ENCODE results near the gene CDKAL1.

The CDKAL1 gene

DNA sequence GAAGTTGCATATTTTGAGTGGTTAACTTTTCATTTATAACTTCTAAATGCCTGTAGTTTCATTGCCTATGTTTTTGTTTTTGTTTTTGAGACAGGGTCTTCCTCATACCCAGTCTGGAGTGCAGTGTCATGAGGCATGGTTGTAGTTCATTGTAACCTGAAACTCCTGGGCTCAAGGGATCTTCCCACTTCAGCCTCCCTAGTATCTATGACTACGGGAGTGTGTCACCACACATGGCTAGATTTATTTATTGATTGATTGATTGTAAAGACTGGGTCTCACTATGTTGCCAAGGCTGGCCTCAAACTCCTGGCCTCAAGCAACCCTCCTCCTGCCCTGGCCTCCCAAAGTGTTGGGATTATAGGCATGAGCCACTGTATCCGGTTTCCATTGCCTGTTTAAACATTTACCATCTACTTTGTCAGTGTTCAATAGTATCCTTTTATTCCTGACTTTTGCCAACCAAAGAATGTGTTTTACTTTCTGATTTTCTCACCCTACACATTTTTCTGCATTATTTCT is 144.6 kb downstream of the CDKAL1 start:
- DNase-seq (ENCODE audit: low spot score), result no peak

DNA sequence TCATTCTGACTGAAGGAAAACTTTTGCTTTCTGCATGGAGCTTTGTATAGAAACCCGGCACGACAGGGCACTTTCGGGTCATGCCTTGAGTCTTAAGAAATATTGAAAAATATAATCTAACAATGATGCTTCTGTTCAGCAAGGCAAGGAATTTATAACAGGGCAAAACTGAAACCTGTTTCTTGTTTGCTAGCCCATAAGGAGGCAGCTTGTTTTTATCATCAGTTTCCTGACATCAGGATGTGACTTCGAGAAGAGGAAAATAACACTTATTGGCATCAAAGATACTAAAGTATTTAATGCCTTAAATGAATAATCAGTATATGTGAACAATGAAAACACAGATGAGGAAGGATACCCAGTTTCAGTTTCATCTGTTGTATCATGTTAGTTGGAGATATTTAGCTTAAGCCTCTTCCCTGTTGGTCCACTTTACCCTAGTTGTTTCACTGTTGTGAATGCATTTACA is 146.5 kb downstream of the CDKAL1 start:
- no peak for DNase-seq (ENCODE audit: low spot score)

DNA sequence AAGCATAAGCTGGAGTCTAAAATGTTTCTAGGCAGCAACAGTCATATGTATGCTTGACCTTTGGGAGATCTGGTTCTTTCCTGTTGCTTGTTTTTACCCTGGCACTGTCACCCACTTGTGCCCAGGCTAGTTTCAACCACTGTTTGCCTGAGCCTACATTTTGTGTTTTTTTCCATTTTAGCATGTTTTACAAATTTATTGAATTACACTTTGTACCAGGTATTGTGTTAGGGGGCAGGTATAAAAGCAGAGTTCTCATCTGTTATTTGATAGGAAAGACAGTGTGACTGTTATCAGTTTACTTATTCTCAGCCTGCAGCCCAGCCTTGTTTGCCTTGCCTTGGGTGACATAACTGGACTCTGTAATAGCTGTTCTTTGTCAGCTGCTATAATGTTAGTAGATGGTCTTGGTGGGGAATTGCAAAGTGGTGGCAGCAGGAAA is 147.0 kb downstream of the CDKAL1 start:
- peak; percentile 5 for DNase-seq (ENCODE audit: low spot score)

DNA sequence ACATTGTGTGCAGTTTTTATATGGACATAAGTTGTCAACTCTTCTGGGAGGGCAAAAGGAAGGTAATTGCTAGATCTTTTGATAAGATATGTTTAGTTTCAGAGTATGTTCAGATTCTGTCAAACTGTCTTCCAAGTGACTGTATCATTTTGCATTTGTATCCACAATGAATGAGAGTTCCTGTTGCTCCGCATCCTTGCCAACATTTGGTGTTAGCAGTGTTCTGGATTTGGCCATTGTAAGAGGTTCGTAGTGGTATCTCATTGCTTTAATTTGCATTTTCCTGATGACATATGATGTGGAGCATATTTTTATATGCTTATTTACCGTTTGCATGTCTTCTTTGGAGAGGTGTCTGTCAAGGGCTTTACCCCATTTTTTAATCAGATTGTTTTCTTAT is 150.2 kb downstream of the CDKAL1 start:
- no peak for DNase-seq (ENCODE audit: low spot score)

GRCh38 chr6:20686142-20686541 is 151.9 kb downstream of the CDKAL1 start:
- DNase-seq (ENCODE audit: low spot score), result no peak

- DNase-seq (ENCODE audit: low spot score), result no peak
Measured at GRCh38 chr6:20687494-20687893, 153.2 kb downstream of the CDKAL1 start.

DNA sequence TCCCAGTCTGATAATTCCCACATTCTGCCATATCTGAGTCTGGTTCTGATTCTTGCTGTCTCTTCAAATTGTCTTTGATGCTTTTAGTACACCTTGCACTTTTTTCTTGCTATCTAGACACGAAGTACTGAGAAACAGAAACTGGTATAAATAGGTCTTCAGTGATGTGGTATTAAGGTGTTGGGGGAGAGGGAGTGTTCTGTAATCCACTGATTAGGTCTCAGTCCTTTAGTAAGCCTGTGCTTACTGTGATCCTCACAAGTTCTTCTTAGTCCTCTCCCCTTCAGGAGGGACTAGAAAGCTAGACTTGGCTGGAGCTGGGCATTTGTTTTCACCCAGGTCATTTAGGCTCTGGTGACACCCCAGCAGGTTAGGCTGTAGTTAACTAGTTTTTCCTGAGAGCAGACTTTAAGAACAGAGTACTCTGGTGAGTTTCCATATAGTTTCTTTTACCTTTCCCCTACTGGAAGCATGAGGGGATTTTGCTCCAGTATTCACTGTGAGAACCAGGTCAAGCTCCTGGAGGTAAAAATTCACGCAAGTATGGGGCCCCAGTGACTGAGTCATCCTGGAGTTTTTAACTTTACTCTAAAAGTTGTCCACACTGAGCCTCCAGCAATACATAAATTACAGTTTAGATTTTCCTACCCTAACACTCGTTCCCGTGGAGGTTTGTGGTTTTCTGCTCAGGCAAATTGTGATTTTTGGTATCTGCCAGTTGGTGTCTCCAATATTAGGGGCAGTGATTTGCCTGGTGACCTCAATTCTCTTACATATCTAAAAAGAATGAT is 154.6 kb downstream of the CDKAL1 start:
- no peak for DNase-seq (ENCODE audit: low spot score)

DNA sequence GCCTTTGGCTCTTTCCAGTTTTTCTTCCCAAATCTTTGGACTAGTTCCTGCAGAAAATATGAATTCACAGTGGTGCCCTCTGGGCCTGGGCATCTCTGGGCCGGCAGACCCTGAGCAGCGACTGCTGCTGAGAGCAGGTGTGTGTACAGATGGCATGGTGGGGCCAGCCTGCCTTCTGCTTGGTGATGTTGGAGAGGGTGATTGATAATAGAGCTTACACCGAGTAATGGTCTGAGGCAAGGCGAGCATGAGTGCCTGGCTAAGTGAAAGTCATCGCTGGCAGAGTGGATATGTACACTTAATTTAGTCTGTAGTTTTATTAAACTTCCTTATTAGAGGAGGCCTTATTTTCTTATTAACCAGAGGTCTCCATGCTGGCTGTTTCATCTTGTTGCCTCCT is 156.9 kb downstream of the CDKAL1 start:
- no peak for DNase-seq (ENCODE audit: low spot score)

DNA sequence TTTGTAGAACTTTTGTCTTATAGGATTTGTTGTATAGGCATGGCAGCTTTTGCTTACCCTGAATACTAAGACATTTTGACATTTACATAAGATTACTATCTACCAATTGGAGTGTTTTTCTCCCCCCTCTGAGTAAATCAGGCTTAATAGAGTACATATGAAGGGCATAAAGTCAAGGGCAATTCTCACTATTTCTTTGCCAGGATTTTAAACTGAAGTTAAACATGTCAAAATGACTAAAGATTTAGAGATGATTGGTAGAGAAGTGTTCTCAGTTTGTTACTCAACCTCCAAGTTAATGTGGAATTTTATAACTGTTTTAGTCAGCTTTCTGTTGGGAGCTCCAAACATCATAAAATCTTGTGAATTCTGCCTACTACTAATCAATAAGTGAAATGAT is 157.8 kb downstream of the CDKAL1 start:
- DNase-seq (ENCODE audit: low spot score), result no peak

DNA sequence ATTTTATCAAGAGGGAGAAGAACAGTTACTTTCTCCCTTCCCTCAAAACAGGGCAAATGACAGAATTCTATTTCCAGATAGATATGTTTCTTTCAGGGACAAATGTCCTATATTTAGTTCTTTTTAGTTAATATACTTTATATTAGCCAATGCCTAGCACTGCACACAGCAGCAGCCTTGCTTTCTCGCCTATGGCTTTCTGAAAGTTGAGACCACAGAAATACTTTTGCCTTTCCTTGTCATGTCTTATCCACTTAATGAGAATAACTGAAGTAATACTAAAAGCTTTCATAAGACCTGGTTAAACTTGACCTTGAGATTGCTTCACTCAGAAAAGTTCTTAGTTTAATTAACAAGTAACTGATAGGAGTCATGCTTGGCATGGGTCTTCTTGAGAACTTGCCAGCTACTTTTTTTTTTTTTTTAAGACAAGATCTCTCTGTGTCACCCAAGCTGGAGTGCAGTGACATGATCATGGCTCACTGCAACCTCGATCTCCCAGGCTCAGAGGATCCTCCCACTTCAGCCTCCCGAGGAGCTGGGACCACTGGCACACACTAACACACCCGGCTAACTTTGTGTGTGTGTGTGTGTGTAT is 159.3 kb downstream of the CDKAL1 start:
- DNase-seq (ENCODE audit: low spot score), result no peak

DNA sequence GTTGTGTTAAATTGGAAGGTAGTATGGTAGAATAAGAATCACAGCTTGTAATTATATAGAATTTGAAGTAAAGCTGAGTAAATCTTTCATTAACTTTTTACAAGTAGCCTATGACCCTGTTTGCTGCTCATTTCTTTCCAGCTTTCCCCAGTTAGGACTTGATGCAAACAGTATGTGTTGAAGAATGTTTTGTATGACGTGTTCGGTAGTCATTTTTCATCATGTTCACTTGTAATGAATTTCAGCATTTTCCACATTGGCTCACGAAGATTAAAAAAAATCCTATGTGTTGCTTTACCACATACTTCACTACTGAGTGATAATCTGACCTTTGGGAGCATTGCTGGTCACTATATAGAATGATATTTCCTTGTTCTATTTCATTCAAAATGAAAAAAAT is 162.4 kb downstream of the CDKAL1 start:
- no peak for DNase-seq (ENCODE audit: low spot score)

GRCh38 chr6:20698675-20699074 is 164.4 kb downstream of the CDKAL1 start:
- DNase-seq (ENCODE audit: low spot score), result no peak

DNA sequence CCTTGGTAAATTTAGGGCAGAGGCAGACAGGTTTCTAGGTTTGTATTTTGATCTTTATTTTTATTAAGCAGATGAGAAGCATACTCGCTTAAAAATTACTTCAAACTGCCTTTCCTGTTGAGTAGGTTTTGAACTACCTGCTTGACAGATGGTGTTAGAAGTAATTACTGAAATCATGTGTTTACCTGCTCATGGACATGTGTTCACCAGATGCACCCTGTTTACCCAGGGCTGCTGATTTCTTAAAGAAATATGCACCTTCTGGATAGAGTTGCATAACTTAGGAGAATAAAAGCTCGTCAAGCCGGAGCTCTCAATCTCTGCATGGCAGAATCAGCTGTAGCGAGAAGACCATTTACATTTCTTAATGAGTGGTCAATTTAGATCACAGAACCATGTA is 165.1 kb downstream of the CDKAL1 start:
- no peak for DNase-seq (ENCODE audit: low spot score)

DNA sequence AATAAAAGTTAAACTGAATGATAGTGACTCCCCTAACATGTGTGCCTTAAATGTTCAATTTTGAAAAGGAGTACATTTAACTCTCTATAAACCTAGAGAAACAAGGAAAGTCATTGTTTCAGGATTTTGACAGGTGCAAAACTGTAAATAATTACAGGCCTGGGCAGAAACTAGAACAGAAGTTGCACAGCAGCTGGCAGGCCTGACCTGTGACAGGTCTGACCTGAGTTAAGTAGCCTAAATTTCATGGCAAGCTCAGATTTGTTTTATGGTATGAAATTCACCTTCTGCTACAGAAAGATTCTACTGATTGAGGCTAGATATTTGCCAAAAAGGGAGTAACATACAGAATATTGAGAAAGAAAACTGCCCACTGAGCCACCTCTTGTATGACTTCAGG is 166.1 kb downstream of the CDKAL1 start:
- no peak for DNase-seq (ENCODE audit: low spot score)

DNA sequence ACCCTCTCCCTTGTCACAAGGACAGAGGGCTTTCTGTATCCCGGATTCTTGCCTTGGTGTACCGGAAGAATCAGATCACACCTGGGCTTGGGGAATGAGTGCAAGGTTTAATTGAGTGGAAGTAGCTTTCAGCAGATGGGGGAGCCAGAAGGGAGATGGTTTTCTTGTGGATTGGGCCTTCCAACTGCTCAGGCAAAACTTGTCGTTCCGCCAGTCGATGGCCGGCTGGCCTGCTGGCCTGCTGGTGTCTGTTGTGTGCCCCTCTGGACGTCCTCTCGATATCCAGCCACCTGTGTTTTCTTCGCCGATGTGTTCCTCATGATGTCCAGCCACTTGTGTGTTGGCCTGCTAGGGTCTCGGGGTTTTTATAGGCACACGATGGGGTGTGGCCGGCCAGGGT is 168.1 kb downstream of the CDKAL1 start:
- no peak for DNase-seq (ENCODE audit: low spot score)

GRCh38 chr6:20703049-20703448 is 168.8 kb downstream of the CDKAL1 start:
- DNase-seq (ENCODE audit: low spot score), result no peak

DNA sequence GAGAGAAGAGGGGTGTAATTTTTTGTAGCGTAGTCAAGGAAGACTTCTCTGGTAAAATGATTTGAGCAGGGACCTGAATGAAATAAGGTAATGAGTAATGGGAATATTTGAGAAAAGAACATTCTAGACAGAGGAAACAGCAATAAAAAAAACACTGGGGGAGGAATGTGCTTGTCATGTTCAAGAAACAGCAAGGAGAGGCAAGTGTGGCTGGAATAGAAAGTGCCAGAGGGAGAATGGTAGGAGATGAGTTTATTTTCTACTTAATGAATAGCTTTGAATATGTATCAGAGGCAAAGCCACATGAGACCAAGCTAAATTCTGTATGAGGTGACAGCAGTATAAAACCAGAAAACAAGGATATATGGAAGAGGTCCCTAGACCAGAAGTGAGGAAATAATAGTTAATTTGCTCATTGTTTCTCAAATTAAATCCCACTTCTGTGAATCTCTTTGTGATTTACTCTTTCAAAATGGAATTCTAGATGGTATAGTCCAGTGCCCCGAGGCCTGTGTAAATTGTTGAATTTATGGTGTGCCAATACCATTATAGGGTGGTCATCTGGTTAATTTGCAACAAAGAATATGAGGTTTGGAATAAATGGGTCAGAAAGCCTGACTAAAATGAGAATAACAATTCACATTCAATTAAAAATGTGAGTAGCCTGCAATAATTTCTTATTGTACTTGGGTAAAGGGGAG is 170.2 kb downstream of the CDKAL1 start:
- no peak for DNase-seq (ENCODE audit: low spot score)

GRCh38 chr6:20705741-20706140 is 171.5 kb downstream of the CDKAL1 start:
- peak; percentile 4 for DNase-seq (ENCODE audit: low spot score)

DNA sequence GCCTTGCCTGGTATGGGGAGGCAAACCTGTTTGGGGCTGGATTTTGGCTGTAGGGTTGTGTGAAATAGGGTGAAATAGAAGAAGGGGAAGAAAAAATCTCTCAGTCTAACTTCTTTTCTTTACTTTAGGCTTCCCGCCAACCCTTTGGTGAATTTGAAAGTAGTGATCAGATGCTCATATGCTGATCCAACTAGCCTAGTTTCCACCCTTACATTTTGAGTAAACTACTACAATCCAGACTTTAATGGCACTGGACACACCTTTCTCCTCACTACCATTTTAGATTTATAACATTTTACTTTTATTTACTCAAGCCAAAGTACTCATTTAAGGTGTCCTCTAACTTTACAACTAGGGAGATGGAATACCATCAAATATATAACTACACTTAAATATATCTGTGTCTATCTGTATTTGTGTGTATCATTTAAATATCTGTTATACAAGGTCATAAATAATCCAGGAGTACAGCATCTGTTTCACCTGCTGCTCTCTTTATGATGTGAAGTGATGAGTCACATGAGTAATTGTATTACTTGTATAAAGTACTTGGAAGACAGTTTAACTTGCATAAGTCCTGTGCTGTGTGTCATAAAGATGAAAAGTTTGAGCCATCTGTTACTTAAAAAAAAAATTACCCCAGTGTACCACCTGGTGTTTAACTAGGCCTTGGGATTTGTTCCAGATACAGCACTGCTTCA is 172.1 kb downstream of the CDKAL1 start:
- DNase-seq (ENCODE audit: low spot score), result no peak

GRCh38 chr6:20706939-20707485 is 172.8 kb downstream of the CDKAL1 start:
- no peak for DNase-seq (ENCODE audit: low spot score)

GRCh38 chr6:20707870-20708269 is 173.6 kb downstream of the CDKAL1 start:
- DNase-seq (ENCODE audit: low spot score), result no peak
